H9 (cell line): ENCODE results near the gene CD180. TPM values are rescaled to one million over a fixed set of nuclear protein-coding genes. Genes with fewer than 3 reads are reported as not detected.

Experiments
- DNase-seq: peaks from one replicate; pipeline ENCODE4 v3.0.0-alpha.2; 2017
- H2AFZ ChIP-seq: one replicate; pipeline ENCODE4 v1.6.1; 2013; ENCODE audit warnings: mild to moderate bottlenecking, low read length, control low read depth, moderate library complexity
- H2AK5ac ChIP-seq: 2 replicates; pipeline ENCODE4 v1.6.1; 2013; ENCODE audit warnings: low read length, control low read depth, mixed read lengths; ENCODE audit not compliant: insufficient read length
- H2BK120ac ChIP-seq: one replicate; pipeline ENCODE4 v1.6.1; 2013; ENCODE audit warnings: low read depth, mild to moderate bottlenecking, low read length, control low read depth, inconsistent platforms; ENCODE audit not compliant: poor library complexity, severe bottlenecking
- H2BK12ac ChIP-seq: 2 replicates; pipeline ENCODE4 v1.6.1; 2013; ENCODE audit warnings: low read length, control low read depth, mixed read lengths, low read depth; ENCODE audit not compliant: insufficient read length
- H2BK15ac ChIP-seq: 2 replicates; pipeline ENCODE4 v1.6.1; 2013; ENCODE audit warnings: low read depth, low read length, control low read depth
- H2BK20ac ChIP-seq: one replicate; pipeline ENCODE4 v1.6.1; 2013; ENCODE audit warnings: low read depth, mild to moderate bottlenecking, low read length, control low read depth, inconsistent platforms; ENCODE audit not compliant: poor library complexity, severe bottlenecking
- H2BK5ac ChIP-seq: 2 replicates; pipeline ENCODE4 v1.6.1; 2013; ENCODE audit warnings: low read length, control low read depth, mixed read lengths; ENCODE audit not compliant: insufficient read length
- H3K14ac ChIP-seq: 2 replicates; pipeline ENCODE4 v1.6.1; 2013; ENCODE audit warnings: low read length, control low read depth; ENCODE audit not compliant: insufficient read depth
- H3K18ac ChIP-seq: 2 replicates; pipeline ENCODE4 v1.6.1; 2013; ENCODE audit warnings: low read depth, mild to moderate bottlenecking, mixed read lengths, low read length, control low read depth; ENCODE audit not compliant: insufficient read length
- H3K23ac ChIP-seq: 2 replicates; pipeline ENCODE4 v1.6.1; 2013; ENCODE audit warnings: low read length, control low read depth, mixed read lengths, low read depth; ENCODE audit not compliant: insufficient read length
- H3K23me2 ChIP-seq: 2 replicates; pipeline ENCODE4 v1.6.1; 2013; ENCODE audit warnings: low read depth, mild to moderate bottlenecking, mixed read lengths, low read length, control low read depth; ENCODE audit not compliant: insufficient read length, poor library complexity, severe bottlenecking
- H3K27ac ChIP-seq: 2 replicates; pipeline ENCODE4 v1.5.1; 2013; ENCODE audit warnings: low read length, control low read depth, mixed read lengths, low read depth; ENCODE audit not compliant: insufficient read length
- H3K27me3 ChIP-seq: 2 replicates; pipeline ENCODE4 v1.6.1; 2013; ENCODE audit warnings: low read length, control low read depth, inconsistent platforms; ENCODE audit not compliant: insufficient read depth
- H3K4ac ChIP-seq: 2 replicates; pipeline ENCODE4 v1.6.1; 2013; ENCODE audit warnings: low read depth, mild to moderate bottlenecking, control low read depth, inconsistent platforms, low read length, moderate library complexity
- H3K4me1 ChIP-seq: 2 replicates; pipeline ENCODE4 v1.6.1; 2013; ENCODE audit warnings: low read length, control low read depth, inconsistent platforms; ENCODE audit not compliant: insufficient read depth
- H3K4me2 ChIP-seq: 2 replicates; pipeline ENCODE4 v1.6.1; 2013; ENCODE audit warnings: low read length, control low read depth, mixed read lengths; ENCODE audit not compliant: insufficient read length, insufficient read depth
- H3K56ac ChIP-seq: 2 replicates; pipeline ENCODE4 v1.6.1; 2013; ENCODE audit warnings: low read depth, mild to moderate bottlenecking, mixed read lengths, low read length, control low read depth; ENCODE audit not compliant: insufficient read length
- H3K79me1 ChIP-seq: 2 replicates; pipeline ENCODE4 v1.6.1; 2013; ENCODE audit warnings: low read depth, mild to moderate bottlenecking, moderate library complexity, low read length, control low read depth, inconsistent platforms; ENCODE audit not compliant: insufficient read depth, poor library complexity, severe bottlenecking
- H3K79me2 ChIP-seq: 2 replicates; pipeline ENCODE4 v1.6.1; 2013; ENCODE audit warnings: low read length, control low read depth, inconsistent platforms; ENCODE audit not compliant: insufficient read depth
- H3K9ac ChIP-seq: 2 replicates; pipeline ENCODE4 v1.6.1; 2013; ENCODE audit warnings: low read length, control low read depth, mixed read lengths; ENCODE audit not compliant: insufficient read length; ENCODE audit errors: extremely low read depth
- H3K9me3 ChIP-seq: one replicate; pipeline ENCODE4 v1.6.1; 2013; ENCODE audit warnings: low read depth, low read length, inconsistent platforms; ENCODE audit not compliant: control insufficient read depth
- H3T11ph ChIP-seq: one replicate; pipeline ENCODE4 v1.6.1; 2013; ENCODE audit warnings: mild to moderate bottlenecking, low read length, control low read depth, inconsistent platforms
- H4K20me1 ChIP-seq: one replicate; pipeline ENCODE4 v1.6.1; 2013; ENCODE audit not compliant: control insufficient read depth, insufficient read length, insufficient read depth
- H4K5ac ChIP-seq: 2 replicates; pipeline ENCODE4 v1.6.1; 2013; ENCODE audit warnings: low read depth, mild to moderate bottlenecking, mixed read lengths, low read length, control low read depth; ENCODE audit not compliant: insufficient read length
- H4K8ac ChIP-seq: replicated peaks from 2 replicates; pipeline ENCODE4 v1.6.1; 2013; ENCODE audit warnings: low read length, control low read depth, mixed read lengths, low read depth; ENCODE audit not compliant: insufficient read length
- H4K91ac ChIP-seq: 2 replicates; pipeline ENCODE4 v1.6.1; 2013; ENCODE audit warnings: low read depth, mild to moderate bottlenecking, moderate library complexity, mixed read lengths, low read length, control low read depth; ENCODE audit not compliant: insufficient read length
- H3K27ac Mint-ChIP-seq, 3 experiments: 2 replicates in 2 of 3; 3 replicates in 1 of 3; pipeline ENCODE4 v1.8.0; 2020 to 2021; ENCODE audit warnings: mixed read lengths in 3 of 3, mild to moderate bottlenecking in 1 of 3, moderate library complexity in 1 of 3
- H3K27me3 Mint-ChIP-seq: 2 replicates; pipeline ENCODE4 v1.8.0; 2021; ENCODE audit warnings: low read depth, mild to moderate bottlenecking, moderate library complexity, mixed read lengths
- H3K36me3 Mint-ChIP-seq, 3 experiments: 2 replicates in 2 of 3; 3 replicates in 1 of 3; pipeline ENCODE4 v1.8.0; 2020 to 2021; ENCODE audit warnings: low read depth in 3 of 3, mixed read lengths in 3 of 3; ENCODE audit not compliant: insufficient read depth in 1 of 3
- H3K4me1 Mint-ChIP-seq, 2 experiments: 2 replicates each; pipeline ENCODE4 v1.8.0; 2020; ENCODE audit warnings: mixed read lengths in 2 of 2
- H3K4me3 Mint-ChIP-seq, 2 experiments: 2 replicates in 1 of 2; 3 replicates in 1 of 2; pipeline ENCODE4 v1.8.0; 2020 to 2021; ENCODE audit warnings: mild to moderate bottlenecking in 2 of 2, mixed read lengths in 2 of 2, moderate library complexity in 1 of 2
- H3K9me3 Mint-ChIP-seq, 2 experiments: 2 replicates in 1 of 2; 3 replicates in 1 of 2; pipeline ENCODE4 v1.8.0; 2020; ENCODE audit warnings: mild to moderate bottlenecking in 2 of 2, mixed read lengths in 2 of 2, moderate library complexity in 1 of 2
- CTCF ChIP-seq: fragments of 200-600 bp; sonication (generic); conservative IDR thresholded peaks from 3 replicates; pipeline ENCODE4 v1.8.0; 2021; ENCODE audit warnings: antibody characterized with exemption, mild to moderate bottlenecking
- WGBS: extraction: QIAGEN DNeasy Blood & Tissue Kit; methylation state at CpG from one replicate; pipeline ENCODE4 v1.1.7; 2013; ENCODE audit warnings: missing lambda C conversion rate, low lambda C conversion rate, mixed read lengths; ENCODE audit not compliant: insufficient read length; ENCODE audit errors: extremely low coverage; 5-methylcytosine and 5-hydroxymethylcytosine counted together
- total RNA-seq: library from RNA; stranded (reverse); gene quantifications from 2 replicates; pipeline ENCODE4 v1.2.1, GENCODE V29; 2021

Gene CD180
- total RNA-seq, 1 experiment from 2014 or later: not detected

GRCh38 chr5:67189931-67190330 is 6.7 kb downstream of the CD180 start:
- no peak overlapping the region for H2BK20ac ChIP-seq
- no peak overlapping the region for H3K23ac ChIP-seq
- Mint-ChIP-seq H3K27ac (no peak overlapping the region), H3K4me3 (no peak overlapping the region), H3K36me3 (peaks cover 5 to 17% (median 7%) of the 10 kb centered on the region in 3 experiments; a peak in 6 of 7 replicates), H3K27me3 (no peaks in the 10 kb centered on the region; the same call in none of the 2 replicates), H3K4me1 (peaks cover 19 to 22% of the 10 kb centered on the region in 2 experiments), H3K9me3 (peaks cover 11 to 16% of the 10 kb centered on the region in 2 experiments)
- no peak overlapping the region for H3K14ac ChIP-seq
- no peak overlapping the region for H2BK15ac ChIP-seq
- no peak overlapping the region for H3K56ac ChIP-seq
- H3K27ac ChIP-seq: no peak overlapping the region
- no peak overlapping the region for H2BK120ac ChIP-seq
- TF ChIP-seq CTCF: no peak
- no peaks in the 10 kb centered on the region for H3K79me2 ChIP-seq
- no peak overlapping the region for H2AK5ac ChIP-seq
- H3K9ac ChIP-seq: no peak overlapping the region
- no peaks in the 10 kb centered on the region for H3K9me3 ChIP-seq
- H4K5ac ChIP-seq: no peak overlapping the region
- H3K4me2 ChIP-seq: no peak overlapping the region
- no CpG with 5 or more reads among the region's 1 CpG for WGBS
- H3T11ph ChIP-seq: no peak overlapping the region
- H3K4ac ChIP-seq: no peak overlapping the region
- H3K18ac ChIP-seq: no peak overlapping the region
- H3K27me3 ChIP-seq: no peaks in the 10 kb centered on the region
- no peak overlapping the region for H4K8ac ChIP-seq
- H3K23me2 ChIP-seq: no peaks in the 10 kb centered on the region
- no peak overlapping the region for H4K91ac ChIP-seq
- no peak overlapping the region for H2BK12ac ChIP-seq
- no peak overlapping the region for H2BK5ac ChIP-seq
- H4K20me1 ChIP-seq: no peaks in the 10 kb centered on the region
- no peak for DNase-seq
- H3K4me1 ChIP-seq: peaks cover 7% of the 10 kb centered on the region; the same call in 1 of the 2 replicates
- H2AFZ ChIP-seq: no peak overlapping the region
- no peaks in the 10 kb centered on the region for H3K79me1 ChIP-seq
